Measurements from ENCODE around the gene ITGB6.

Gene ITGB6

DNA sequence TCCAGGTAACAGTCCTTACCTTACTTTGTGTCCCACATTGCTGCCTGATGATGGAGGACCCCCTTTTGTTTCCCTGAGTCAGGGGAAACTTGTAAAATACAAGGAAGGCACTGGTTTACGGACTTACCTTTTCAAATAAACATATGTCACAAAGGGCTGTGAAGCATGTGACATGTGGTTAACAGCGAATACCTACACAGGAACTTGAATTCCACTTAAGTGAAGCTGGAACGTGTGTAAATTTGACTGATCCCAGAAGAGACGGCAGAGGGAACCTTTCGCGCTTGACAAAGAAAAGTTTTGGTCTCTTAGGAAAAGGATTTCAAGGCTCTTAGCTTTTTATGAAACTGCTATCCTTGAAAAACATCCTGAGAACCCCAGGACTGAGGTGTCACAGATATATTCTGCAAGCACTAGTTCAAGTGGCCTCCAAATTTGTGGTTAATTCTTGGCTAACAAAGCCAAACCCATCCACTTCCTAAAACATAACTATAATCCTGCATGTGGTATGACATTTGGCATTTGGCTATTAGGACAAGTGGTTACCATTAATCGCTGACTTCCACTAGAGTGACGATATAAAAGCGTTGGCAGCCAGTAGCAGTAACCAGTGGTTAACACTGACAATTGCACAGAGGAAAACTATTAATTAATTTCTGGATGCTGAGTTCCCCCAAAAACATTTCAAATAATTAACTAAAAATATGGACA is 55.6 kb downstream of the ITGB6 start:
- Histone ChIP-seq H3K36me3 (replicated peaks) (no peaks in the 10 kb centered on the region), H3K4me3 (ENCODE audit: low read depth, low read length) (no peak overlapping the region), H3K27ac (no peak overlapping the region), H3K27me3 (replicated peaks) (no peaks in the 10 kb centered on the region)
- TF ChIP-seq, protein P1, sequence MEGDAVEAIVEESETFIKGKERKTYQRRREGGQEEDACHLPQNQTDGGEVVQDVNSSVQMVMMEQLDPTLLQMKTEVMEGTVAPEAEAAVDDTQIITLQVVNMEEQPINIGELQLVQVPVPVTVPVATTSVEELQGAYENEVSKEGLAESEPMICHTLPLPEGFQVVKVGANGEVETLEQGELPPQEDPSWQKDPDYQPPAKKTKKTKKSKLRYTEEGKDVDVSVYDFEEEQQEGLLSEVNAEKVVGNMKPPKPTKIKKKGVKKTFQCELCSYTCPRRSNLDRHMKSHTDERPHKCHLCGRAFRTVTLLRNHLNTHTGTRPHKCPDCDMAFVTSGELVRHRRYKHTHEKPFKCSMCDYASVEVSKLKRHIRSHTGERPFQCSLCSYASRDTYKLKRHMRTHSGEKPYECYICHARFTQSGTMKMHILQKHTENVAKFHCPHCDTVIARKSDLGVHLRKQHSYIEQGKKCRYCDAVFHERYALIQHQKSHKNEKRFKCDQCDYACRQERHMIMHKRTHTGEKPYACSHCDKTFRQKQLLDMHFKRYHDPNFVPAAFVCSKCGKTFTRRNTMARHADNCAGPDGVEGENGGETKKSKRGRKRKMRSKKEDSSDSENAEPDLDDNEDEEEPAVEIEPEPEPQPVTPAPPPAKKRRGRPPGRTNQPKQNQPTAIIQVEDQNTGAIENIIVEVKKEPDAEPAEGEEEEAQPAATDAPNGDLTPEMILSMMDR (IDR thresholded peaks at IDR 0.05; ENCODE audit: low read depth, low read length, missing control alignments), result no peak
- no peak for DNase-seq
- in situ Hi-C loops (cut with HindIII; ENCODE audit: low pct_ligation_motif_present, low sequenced_read_pairs), result no loop called here

- TF ChIP-seq, protein P1 (IDR thresholded peaks at IDR 0.05; ENCODE audit: low read depth, low read length, missing control alignments), result no peak
- Histone ChIP-seq H3K4me3 (ENCODE audit: low read depth, low read length) (no peak overlapping the region), H3K36me3 (replicated peaks) (no peaks in the 10 kb centered on the region), H3K27me3 (replicated peaks) (no peaks in the 10 kb centered on the region), H3K27ac (no peak overlapping the region)
- in situ Hi-C loops (cut with HindIII; ENCODE audit: low pct_ligation_motif_present, low sequenced_read_pairs), result no loop called here
- DNase-seq, result peak; percentile 6
Observed at GRCh38 chr2:160142472-160142871, 57.6 kb downstream of the ITGB6 start.

GRCh38 chr2:160141912-160142311 is 58.2 kb downstream of the ITGB6 start:
- TF ChIP-seq, protein P1 (IDR thresholded peaks at IDR 0.05; ENCODE audit: low read depth, low read length, missing control alignments), result no peak
- H3K4me3 ChIP-seq (ENCODE audit: low read depth, low read length), result no peak overlapping the region
- DNase-seq, result no peak
- in situ Hi-C loops (cut with HindIII; ENCODE audit: low pct_ligation_motif_present, low sequenced_read_pairs), result no loop called here
- H3K27ac ChIP-seq, result no peak overlapping the region
- no peaks in the 10 kb centered on the region for H3K27me3 ChIP-seq (replicated peaks)
- H3K36me3 ChIP-seq (replicated peaks), result no peaks in the 10 kb centered on the region

DNA sequence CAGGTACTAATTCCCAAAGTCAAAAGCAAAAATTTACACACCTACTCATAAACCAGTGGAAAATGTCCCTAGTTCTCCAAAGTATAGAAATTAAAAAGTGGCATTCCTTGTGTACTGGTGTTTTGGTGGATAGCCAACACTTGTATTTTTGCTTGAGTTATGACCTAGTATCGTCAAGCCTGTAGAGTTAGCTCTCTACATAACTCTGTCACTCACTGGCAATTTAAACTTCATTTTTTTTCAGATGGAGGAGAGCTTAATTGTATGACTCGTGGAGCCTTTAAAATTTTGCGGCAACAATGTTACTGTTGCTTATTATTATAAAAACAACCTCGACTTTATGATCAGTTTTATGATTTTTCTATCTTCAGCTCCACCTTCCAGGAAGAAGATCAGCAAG is 58.7 kb downstream of the ITGB6 start:
- in situ Hi-C loops (cut with HindIII; ENCODE audit: low pct_ligation_motif_present, low sequenced_read_pairs), result no loop called here

DNA sequence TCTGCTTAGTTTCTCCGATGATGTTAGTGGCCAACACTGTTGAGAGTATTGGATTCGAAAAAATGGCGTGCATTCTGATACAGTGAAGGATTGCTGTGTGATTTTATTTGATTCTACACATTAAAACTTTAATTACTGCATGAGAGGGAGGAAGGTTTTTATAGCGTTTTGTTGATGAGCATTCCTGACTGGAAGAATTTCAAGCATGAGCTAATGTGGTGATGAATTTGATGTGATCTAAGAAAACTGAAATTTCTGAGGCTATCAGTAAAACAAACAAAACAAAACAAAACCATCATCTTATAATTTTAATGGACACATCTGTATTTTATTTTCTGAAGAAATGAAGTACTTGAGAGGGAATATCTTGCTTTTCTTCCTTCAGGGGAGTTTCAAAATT is 59.6 kb downstream of the ITGB6 start:
- TF ChIP-seq, protein P1 (IDR thresholded peaks at IDR 0.05; ENCODE audit: low read depth, low read length, missing control alignments), result no peak
- in situ Hi-C loops (cut with HindIII; ENCODE audit: low pct_ligation_motif_present, low sequenced_read_pairs), result no loop called here
- peak; percentile 35 for DNase-seq
- no peaks in the 10 kb centered on the region for H3K27me3 ChIP-seq (replicated peaks)
- H3K36me3 ChIP-seq (replicated peaks), result no peaks in the 10 kb centered on the region
- peak overlapping the region; percentile 85 for H3K27ac ChIP-seq
- no peak overlapping the region for H3K4me3 ChIP-seq (ENCODE audit: low read depth, low read length)

More for the DNA sequence above, 58.7 kb downstream of the ITGB6 start:
- TF ChIP-seq, protein P1 (IDR thresholded peaks at IDR 0.05; ENCODE audit: low read depth, low read length, missing control alignments), result no peak
- no peaks in the 10 kb centered on the region for H3K27me3 ChIP-seq (replicated peaks)
- no peak overlapping the region for H3K4me3 ChIP-seq (ENCODE audit: low read depth, low read length)
- no peaks in the 10 kb centered on the region for H3K36me3 ChIP-seq (replicated peaks)
- DNase-seq, result no peak
- peak overlapping the region; percentile 85 for H3K27ac ChIP-seq

GRCh38 chr2:160139991-160140390 is 60.1 kb downstream of the ITGB6 start:
- in situ Hi-C loops (cut with HindIII; ENCODE audit: low pct_ligation_motif_present, low sequenced_read_pairs), result no loop called here
- H3K27ac ChIP-seq, result peak overlapping the region; percentile 85
- H3K36me3 ChIP-seq (replicated peaks), result no peaks in the 10 kb centered on the region
- TF ChIP-seq, protein P1 (IDR thresholded peaks at IDR 0.05; ENCODE audit: low read depth, low read length, missing control alignments), result no peak
- no peak for DNase-seq
- no peak overlapping the region for H3K4me3 ChIP-seq (ENCODE audit: low read depth, low read length)
- H3K27me3 ChIP-seq (replicated peaks), result no peaks in the 10 kb centered on the region
